Ascending aorta (tissue), 2 donors: ENCODE results near the gene ADAM8. TPM values are rescaled to one million over a fixed set of nuclear protein-coding genes. Genes with fewer than 3 reads are reported as not detected.

ENCODE experiments used
- DNase-seq, 2 donors: peaks; one replicate each; pipeline ENCODE4 v3.0.0-alpha.2; 2019; ENCODE audit warnings: low spot score in 2 of 2
- H3K27ac ChIP-seq, 2 donors: fragments of 200-600 bp; sonication (generic); one replicate each; pipeline ENCODE4 v1.5.1; 2016 to 2017; ENCODE audit warnings: mild to moderate bottlenecking in 1 of 2
- H3K27me3 ChIP-seq: fragments of 200-600 bp; sonication (generic); one replicate; pipeline ENCODE4 v1.5.1; 2017
- H3K36me3 ChIP-seq, 2 donors: fragments of 200-600 bp; sonication (generic); one replicate each; pipeline ENCODE4 v1.5.1; 2016
- H3K4me1 ChIP-seq, 2 donors: fragments of 200-600 bp; sonication (generic); one replicate each; pipeline ENCODE4 v1.5.1; 2016 to 2017; ENCODE audit warnings: mild to moderate bottlenecking in 1 of 2
- H3K4me3 ChIP-seq, 2 donors: fragments of 200-600 bp; sonication (generic); one replicate each; pipeline ENCODE4 v1.5.1; 2016 to 2017; ENCODE audit warnings: mild to moderate bottlenecking in 1 of 2
- H3K9me3 ChIP-seq, 2 donors: fragments of 200-600 bp; sonication (generic); one replicate each; pipeline ENCODE4 v1.5.1; 2016
- intact Hi-C: fragments of 100-400 bp; cut with DNase I; formaldehyde crosslinking; loops from one replicate; pipeline ENCODE4 v1.15.1; 2023
- total RNA-seq: library from RNA; depleted of rRNA; stranded (reverse); fragments of >200 nt; gene quantifications from one replicate; pipeline ENCODE4 v1.1.0, GENCODE V29; 2016
- TF ChIP-seq, protein P1 (sequence below), 3 experiments: fragments of 200-600 bp in 2 of 3; fragments of 450-650 bp in 1 of 3; sonication (generic) in 2 of 3; IDR thresholded peaks; one replicate each; pipeline ENCODE4 v1.5.1; 2016 to 2019; ENCODE audit warnings: antibody characterized with exemption in 3 of 3, mild to moderate bottlenecking in 1 of 3, moderate library complexity in 1 of 3

The ADAM8 gene
- total RNA-seq, 1 donor from 2014 or later, result 21.4 TPM

DNA sequence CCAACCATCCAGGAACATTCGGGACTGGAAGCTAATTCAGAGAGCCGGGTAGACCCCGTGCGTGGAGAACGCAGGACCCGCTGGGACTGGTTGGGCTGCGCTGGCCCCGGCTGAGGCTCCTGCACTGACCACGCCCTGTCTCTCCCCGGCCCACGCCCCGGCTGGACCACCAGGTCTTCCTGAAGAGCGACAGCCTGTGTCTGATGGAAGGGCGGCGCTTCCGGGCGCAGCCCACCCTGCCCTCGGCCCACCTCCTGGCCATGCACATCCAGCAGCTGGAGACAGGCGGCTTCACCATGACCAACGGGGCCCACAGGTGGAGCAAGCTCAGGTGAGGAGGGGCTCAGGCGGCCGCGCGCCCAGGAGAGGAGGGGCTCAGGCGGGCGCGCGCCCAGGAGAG is 56.9 kb downstream of the ADAM8 start:
- intact Hi-C loops, result no loop called here
- no peaks in the 10 kb centered on the region for H3K4me1 ChIP-seq
- TF ChIP-seq, protein P1, sequence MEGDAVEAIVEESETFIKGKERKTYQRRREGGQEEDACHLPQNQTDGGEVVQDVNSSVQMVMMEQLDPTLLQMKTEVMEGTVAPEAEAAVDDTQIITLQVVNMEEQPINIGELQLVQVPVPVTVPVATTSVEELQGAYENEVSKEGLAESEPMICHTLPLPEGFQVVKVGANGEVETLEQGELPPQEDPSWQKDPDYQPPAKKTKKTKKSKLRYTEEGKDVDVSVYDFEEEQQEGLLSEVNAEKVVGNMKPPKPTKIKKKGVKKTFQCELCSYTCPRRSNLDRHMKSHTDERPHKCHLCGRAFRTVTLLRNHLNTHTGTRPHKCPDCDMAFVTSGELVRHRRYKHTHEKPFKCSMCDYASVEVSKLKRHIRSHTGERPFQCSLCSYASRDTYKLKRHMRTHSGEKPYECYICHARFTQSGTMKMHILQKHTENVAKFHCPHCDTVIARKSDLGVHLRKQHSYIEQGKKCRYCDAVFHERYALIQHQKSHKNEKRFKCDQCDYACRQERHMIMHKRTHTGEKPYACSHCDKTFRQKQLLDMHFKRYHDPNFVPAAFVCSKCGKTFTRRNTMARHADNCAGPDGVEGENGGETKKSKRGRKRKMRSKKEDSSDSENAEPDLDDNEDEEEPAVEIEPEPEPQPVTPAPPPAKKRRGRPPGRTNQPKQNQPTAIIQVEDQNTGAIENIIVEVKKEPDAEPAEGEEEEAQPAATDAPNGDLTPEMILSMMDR (IDR thresholded peaks at IDR 0.05), result no peak
- no peak overlapping the region for H3K4me3 ChIP-seq
- H3K36me3 ChIP-seq, result no peaks in the 10 kb centered on the region
- no peak overlapping the region for H3K27ac ChIP-seq
- no peaks in the 10 kb centered on the region for H3K9me3 ChIP-seq
- DNase-seq, result no peak
- peaks cover 9% of the 10 kb centered on the region for H3K27me3 ChIP-seq

DNA sequence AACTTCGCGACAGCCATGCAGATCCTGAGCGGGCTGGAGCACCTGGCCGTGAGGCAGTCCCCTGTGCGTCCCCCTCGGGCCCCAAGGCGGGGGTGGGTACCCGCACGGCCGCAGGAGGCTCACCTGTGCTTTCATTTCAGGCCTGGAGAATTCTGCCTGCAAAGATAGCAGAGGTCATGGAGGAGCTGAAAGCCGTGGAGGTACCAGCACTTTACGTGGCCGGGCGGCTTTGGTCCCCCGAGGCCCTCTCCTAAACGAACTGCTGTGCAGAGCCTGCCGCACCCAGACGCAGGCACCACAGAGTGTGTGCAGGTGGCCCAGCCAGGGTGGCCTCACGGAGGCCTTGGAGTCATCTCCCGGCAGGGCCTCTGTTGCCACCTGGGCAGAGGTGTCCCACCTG is 57.8 kb downstream of the ADAM8 start:
- Histone ChIP-seq H3K4me3 (no peak overlapping the region), H3K9me3 (no peaks in the 10 kb centered on the region), H3K27ac (no peak overlapping the region), H3K27me3 (peaks cover 9% of the 10 kb centered on the region), H3K36me3 (no peaks in the 10 kb centered on the region), H3K4me1 (no peaks in the 10 kb centered on the region)
- no peak for DNase-seq
- intact Hi-C loops, result no loop called here
- TF ChIP-seq, protein P1 (IDR thresholded peaks at IDR 0.05), result no peak

DNA sequence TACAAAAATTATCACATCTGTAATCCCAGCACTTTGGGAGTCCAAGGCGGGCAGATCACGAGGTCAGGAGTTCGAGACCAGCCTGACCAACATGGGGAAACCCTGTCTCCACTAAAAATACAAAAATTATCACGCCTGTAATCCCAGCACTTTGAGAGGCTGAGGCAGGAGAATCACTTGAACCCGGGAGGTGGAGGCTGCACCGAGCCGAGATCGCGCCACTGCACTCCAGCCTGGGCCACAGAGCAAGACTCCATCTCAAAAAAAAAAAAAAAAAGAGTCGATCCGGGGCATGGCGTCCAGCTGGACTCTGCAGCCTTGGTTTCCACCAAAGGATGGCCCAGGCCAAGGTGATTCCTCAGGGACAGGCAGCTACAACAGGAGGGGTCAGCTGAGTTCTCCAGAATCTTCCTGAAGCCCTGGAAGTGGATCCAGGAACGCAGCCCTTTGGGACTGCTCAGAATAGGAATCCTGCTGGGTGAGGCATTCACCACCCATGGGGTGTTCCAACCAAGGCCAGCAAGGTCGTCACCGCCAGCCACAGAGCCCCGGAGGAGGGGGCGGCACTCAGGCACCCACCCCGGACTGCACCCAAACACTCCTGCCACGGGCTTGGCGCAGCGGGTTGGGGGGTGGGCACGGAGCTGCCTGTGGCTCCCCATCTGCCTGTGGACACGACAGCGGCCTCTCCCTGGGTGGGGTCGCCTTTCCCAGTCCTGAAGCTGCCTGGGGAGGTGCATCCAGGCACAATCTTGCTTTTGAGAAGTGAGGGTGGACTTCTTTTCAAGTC is 58.7 kb downstream of the ADAM8 start:
- intact Hi-C loops, result no loop called here
- H3K27me3 ChIP-seq, result peaks cover 9% of the 10 kb centered on the region
- H3K27ac ChIP-seq, result no peak overlapping the region
- no peaks in the 10 kb centered on the region for H3K4me1 ChIP-seq
- H3K36me3 ChIP-seq, result no peaks in the 10 kb centered on the region
- H3K9me3 ChIP-seq, result no peaks in the 10 kb centered on the region
- no peak overlapping the region for H3K4me3 ChIP-seq
- TF ChIP-seq, protein P1 (IDR thresholded peaks at IDR 0.05), result no peak
- DNase-seq, result no peak

DNA sequence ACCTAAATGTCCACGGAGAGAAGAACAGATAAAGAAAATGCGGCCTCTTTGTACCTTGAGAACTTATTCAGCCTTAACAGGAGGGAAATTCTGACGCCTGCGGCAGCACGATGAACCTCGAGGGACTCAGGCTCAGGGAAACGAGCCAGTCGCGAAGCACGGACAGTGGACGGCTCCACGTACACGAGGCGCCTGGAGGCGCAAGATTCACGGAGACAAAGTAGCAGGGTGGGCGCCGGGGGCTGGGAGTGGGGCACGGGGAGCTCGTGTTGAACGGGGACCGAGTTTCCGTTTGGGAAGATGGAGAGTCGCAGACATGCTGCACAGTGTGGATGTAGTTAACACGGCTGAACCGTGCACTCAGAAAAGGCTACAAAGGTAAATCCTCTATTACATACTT is 59.9 kb downstream of the ADAM8 start:
- H3K27ac ChIP-seq, result no peak overlapping the region
- TF ChIP-seq, protein P1 (IDR thresholded peaks at IDR 0.05), result no peak
- H3K27me3 ChIP-seq, result peaks cover 9% of the 10 kb centered on the region
- intact Hi-C loops, result no loop called here
- DNase-seq, result no peak
- no peak overlapping the region for H3K4me3 ChIP-seq
- no peaks in the 10 kb centered on the region for H3K4me1 ChIP-seq
- H3K36me3 ChIP-seq, result no peaks in the 10 kb centered on the region
- H3K9me3 ChIP-seq, result no peaks in the 10 kb centered on the region

DNA sequence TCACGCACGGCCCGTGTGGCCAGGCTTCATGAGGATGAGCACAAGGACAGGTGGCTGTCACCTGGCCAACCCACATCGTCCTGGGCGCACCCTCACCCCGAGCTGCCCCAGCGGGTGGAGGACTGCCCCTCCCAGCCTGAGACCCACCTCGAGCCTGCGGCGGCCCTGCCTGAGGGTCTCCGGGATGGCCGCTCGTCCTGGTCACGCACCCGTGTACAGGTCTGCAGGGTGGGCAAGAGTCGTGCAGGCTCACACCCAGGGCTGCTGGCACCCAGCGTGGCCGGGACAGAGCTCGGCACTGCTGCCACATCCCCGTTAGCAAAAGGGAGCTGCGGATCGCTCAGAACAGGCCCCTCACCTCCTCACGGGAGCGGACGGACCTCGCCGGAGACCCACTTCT is 61.1 kb downstream of the ADAM8 start:
- Histone ChIP-seq H3K36me3 (no peaks in the 10 kb centered on the region), H3K27ac (no peak overlapping the region), H3K27me3 (peaks cover 9% of the 10 kb centered on the region), H3K4me3 (no peak overlapping the region), H3K9me3 (no peaks in the 10 kb centered on the region), H3K4me1 (no peaks in the 10 kb centered on the region)
- intact Hi-C loops, result no loop called here
- DNase-seq, result no peak
- TF ChIP-seq, protein P1 (IDR thresholded peaks at IDR 0.05), result no peak
